ENCODE results near the gene CD48. TPM values are rescaled to one million over a fixed set of nuclear protein-coding genes. Genes with fewer than 3 reads are reported as not detected.
A peak's percentile ranks its signal among the peaks of the same experiment; 100 is the strongest.

CD48 gene
- polyA plus RNA-seq, 1 donor from 2014 or later: 129 TPM

DNA sequence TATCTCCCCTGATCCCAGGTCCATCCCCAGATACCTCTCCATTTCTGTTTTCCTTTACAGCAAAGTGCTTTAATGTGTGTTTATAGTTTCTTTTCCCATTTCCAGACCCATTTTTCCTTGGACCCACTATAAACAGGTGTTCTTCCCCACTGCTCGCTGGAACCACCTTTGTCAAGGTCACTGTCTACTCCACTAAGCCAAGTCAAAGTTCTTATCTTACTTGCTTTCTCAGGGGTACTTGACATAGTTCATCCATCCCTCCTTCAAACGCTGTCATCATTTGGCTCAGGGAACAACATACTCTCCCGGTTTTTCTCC, 73.1 kb downstream of the CD48 start:
- Mint-ChIP-seq H3K27ac (peak overlapping the region; percentile 51 to 93 (median 62)), H3K27me3 (no peaks in the 10 kb centered on the region), H3K36me3 (peaks cover 8% of the 10 kb centered on the region), H3K4me1 (peaks cover 51 to 66% (median 62%) of the 10 kb centered on the region in 3 donors), H3K4me3 (peak overlapping the region; percentile 62 to 84 (median 72)), H3K9me3 (no peaks in the 10 kb centered on the region)

DNA sequence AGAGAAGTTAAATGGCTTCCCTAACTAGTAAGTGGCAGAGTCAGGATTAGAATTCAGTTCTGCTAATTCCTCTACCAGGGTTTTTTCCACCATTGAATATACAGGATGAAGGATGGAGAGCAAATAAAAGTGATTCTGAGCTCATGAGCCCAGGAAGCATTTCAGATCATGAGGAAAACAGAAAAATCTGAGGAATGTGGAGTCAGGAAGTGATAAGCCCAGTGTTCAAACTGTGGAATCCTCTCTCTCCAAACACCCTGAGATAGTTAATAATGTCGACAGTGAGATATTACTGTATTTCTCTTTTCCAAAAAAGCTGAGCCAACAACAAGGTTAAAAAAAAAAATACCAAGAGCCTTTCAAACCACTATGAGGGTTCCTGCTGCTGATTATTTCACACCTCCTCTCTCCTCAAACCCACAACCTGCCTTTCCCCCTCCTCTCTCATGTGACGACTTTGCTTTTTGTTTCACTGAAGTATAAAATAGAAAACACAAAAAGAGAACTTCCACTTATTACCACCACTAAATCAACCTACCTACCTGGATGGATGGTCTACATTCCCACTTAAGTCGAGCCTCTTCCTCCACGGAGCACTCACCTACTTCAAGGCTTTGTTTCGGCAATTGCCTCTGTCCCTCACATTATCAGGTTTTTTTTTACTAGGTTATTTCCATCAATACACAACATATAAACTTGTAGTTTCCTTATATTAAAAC, 73.6 kb downstream of the CD48 start:
- peaks cover 49 to 63% (median 58%) of the 10 kb centered on the region in 3 donors for H3K4me1 Mint-ChIP-seq
- H3K36me3 Mint-ChIP-seq: peaks cover 8% of the 10 kb centered on the region
- H3K27me3 Mint-ChIP-seq: no peaks in the 10 kb centered on the region

DNA sequence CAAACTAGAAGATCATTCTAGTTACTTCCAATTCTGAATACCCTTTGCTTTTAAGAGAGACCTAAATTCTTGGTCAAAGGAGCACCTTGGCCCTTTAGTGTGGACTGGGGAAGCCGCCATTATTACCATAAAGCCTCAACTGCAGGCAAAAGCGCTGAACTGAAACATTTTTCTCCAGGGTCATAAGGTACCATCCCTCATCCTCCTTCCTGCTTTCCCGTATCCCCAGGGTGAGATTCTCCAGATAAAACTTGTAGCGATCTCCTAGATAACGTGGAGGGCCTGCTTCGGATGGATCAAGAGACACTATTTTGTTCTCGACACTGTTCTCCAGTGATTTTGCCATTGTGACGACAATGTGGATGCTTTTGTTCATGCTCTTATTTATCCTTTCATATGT, 74.6 kb downstream of the CD48 start:
- H3K27me3 Mint-ChIP-seq: no peaks in the 10 kb centered on the region
- H3K4me3 Mint-ChIP-seq: peak overlapping the region in 1 of 4 donors; percentile 30
- no peaks in the 10 kb centered on the region for H3K9me3 Mint-ChIP-seq
- H3K27ac Mint-ChIP-seq: no peak overlapping the region
- peaks cover 6% of the 10 kb centered on the region for H3K36me3 Mint-ChIP-seq
- peaks cover 44 to 58% (median 54%) of the 10 kb centered on the region in 3 donors for H3K4me1 Mint-ChIP-seq

More for the DNA sequence above, 73.6 kb downstream of the CD48 start:
- no peaks in the 10 kb centered on the region for H3K9me3 Mint-ChIP-seq
- peak overlapping the region; percentile 51 to 93 (median 62) for H3K27ac Mint-ChIP-seq
- peak overlapping the region; percentile 62 to 84 (median 72) for H3K4me3 Mint-ChIP-seq

DNA sequence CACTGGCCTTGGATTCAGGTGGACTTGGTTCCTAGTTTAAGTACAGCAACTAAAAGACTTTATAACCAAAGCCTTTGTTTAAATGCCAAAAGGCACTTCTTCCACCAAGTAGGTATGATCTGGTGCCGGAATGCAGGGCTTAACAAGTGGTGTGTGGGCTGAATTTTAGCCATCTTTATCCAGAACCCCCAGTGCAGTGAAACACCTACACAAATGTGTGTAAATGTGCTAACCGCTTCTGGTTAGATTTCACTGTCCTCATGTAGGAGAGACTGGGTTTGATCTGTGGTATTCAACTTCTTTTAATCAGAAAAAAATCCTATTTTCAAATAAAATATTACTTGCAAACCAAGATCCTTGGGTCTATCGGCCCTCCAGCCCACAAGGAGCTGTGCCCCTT, 75.1 kb downstream of the CD48 start:
- no peaks in the 10 kb centered on the region for H3K27me3 Mint-ChIP-seq
- no peak overlapping the region for H3K27ac Mint-ChIP-seq
- H3K4me3 Mint-ChIP-seq: no peak overlapping the region
- peaks cover 40 to 55% (median 48%) of the 10 kb centered on the region in 3 donors for H3K4me1 Mint-ChIP-seq
- no peaks in the 10 kb centered on the region for H3K9me3 Mint-ChIP-seq
- peaks cover 6% of the 10 kb centered on the region for H3K36me3 Mint-ChIP-seq

DNA sequence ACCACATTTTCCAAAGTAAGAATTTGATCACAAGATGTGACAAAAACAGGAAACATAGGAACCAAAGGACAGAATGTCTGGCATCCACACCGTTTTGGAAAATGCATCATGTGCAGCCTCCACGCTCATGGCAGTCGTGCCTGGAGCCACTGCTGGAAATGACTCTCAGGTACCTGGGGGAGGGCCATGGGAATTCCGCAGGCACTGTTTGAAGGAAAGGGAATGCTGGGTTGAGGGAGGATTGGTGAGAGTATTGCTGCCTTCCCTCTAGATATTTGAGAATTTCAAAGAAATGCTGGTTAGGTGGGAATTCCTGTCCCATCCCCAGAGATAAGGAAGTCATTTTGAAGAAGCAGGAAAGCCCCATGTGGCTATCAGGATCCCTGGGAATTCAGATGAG, 75.5 kb downstream of the CD48 start:
- Mint-ChIP-seq H3K9me3 (no peaks in the 10 kb centered on the region), H3K36me3 (peaks cover 6% of the 10 kb centered on the region), H3K27ac (no peak overlapping the region), H3K4me1 (peaks cover 37 to 53% (median 49%) of the 10 kb centered on the region in 3 donors), H3K27me3 (no peaks in the 10 kb centered on the region), H3K4me3 (peak overlapping the region in 1 of 4 donors; percentile 61)

DNA sequence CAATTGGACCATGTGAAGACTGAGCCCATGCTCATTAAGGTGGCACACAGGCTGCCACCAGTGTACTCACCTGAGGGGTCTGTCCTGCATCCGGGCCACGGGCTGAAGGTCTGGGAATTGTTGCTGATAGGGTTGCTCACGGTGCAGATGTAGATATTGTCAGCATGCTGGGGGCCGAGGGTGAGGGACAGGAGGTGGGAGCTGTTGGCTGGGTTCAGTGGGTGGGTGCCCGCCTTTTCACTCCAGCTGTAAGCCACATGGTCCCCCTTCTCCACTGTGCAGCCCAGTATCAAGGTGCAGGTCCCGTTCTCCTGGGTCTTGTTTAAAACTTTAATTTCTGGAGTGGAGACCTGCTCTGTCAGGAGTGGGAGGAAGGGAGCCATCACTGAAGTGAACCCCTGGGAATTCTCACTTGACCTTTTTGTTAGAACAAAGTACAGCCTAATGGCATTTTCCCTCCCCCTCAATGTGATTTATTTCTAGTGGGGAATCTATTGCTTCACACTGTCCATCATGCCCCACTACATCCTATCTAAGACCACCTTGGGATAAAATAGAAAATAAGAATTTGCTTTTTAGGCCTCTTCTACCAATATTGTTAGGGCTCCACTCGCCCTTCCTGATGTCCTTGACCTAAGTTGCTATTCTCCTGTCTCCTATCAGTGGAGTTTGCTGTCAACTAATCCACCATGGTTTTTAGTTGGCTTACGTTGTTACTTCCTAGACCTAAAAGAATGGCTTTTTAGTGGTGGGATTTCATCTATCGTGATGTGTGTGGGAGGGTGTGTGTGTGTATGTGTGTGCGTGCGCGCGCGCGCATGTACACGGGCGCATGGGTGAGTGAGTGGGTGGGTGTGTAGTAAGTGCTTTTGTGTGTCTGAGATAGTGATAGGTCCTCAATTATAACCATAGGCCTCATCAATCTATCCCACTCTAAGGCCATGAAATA, 76.8 kb downstream of the CD48 start:
- peaks cover 6% of the 10 kb centered on the region for H3K36me3 Mint-ChIP-seq
- no peak overlapping the region for H3K4me3 Mint-ChIP-seq

DNA sequence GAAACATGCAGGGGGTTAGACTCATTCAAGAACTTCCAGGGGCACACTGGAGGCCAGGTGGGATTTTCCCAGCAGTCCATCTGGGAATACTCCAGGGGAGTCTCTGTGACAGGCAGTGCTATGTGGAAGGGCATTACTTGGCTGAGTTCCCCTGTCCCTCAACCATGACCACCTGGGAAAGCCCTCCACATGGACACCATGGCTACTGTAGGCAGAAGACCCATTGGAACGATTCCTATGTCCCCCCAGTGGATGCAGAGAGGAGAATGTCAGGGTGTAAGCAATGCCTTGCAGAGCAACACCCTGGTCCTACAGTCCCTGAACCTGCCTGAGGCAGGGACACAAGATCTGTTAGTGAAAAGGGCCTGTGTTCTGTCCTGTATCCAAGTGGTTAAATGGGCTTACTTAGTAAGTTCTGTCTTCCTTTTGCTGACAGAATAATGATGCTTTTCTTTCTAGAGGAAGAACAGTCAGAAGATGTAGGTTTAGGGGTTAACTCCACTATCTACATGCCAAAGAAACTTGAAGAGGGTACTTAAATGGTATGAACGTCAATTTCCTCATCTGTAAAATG, 78.2 kb downstream of the CD48 start:
- Mint-ChIP-seq H3K36me3 (peaks cover 6% of the 10 kb centered on the region), H3K4me1 (peaks cover 33 to 46% (median 45%) of the 10 kb centered on the region in 3 donors)

More for the DNA sequence above, 76.8 kb downstream of the CD48 start:
- Mint-ChIP-seq H3K9me3 (no peaks in the 10 kb centered on the region), H3K27me3 (no peaks in the 10 kb centered on the region), H3K4me1 (peaks cover 38 to 56% (median 51%) of the 10 kb centered on the region in 3 donors), H3K27ac (no peak overlapping the region)

DNA sequence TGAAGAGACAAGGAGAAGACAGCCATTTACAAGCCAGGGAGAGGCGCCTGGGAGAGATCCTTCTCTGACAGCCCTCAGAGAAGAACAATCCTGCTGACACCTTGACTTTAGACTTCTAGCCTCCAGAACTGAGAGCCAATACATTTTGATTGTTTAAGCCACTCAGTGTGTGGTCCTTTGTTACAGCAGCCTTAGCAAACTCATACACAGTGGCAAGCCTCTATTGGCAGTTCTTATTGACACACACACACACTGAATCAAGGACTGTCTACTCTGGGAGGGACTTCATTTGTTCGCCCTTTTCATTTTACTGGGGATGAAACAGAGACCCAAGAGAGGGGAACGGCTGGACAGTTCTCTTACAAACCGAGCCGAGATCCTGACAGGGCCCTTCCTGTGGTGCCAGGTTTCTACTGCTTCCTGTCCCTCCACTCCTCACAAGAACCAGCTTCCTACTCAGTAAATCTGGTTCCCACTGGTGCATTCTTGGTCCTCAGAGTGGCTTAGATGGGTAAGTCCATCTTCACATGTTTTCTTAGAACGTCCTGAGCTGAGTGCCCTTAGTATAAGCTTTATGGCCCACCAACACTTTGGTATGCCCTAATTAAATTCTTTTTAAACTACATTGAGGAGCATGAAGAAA, 79.5 kb downstream of the CD48 start:
- H3K4me3 Mint-ChIP-seq: no peak overlapping the region
- peaks cover 35 to 43% (median 37%) of the 10 kb centered on the region in 3 donors for H3K4me1 Mint-ChIP-seq
- no peak overlapping the region for H3K27ac Mint-ChIP-seq
- H3K9me3 Mint-ChIP-seq: peaks cover 0 to 1% (median 1%) of the 10 kb centered on the region in 3 donors
- H3K27me3 Mint-ChIP-seq: no peaks in the 10 kb centered on the region
- peaks cover 9% of the 10 kb centered on the region for H3K36me3 Mint-ChIP-seq

More for the DNA sequence above, 78.2 kb downstream of the CD48 start:
- Mint-ChIP-seq H3K27ac (peak overlapping the region in 2 of 3 donors; percentile 12 to 23), H3K9me3 (no peaks in the 10 kb centered on the region), H3K4me3 (no peak overlapping the region), H3K27me3 (no peaks in the 10 kb centered on the region)

DNA sequence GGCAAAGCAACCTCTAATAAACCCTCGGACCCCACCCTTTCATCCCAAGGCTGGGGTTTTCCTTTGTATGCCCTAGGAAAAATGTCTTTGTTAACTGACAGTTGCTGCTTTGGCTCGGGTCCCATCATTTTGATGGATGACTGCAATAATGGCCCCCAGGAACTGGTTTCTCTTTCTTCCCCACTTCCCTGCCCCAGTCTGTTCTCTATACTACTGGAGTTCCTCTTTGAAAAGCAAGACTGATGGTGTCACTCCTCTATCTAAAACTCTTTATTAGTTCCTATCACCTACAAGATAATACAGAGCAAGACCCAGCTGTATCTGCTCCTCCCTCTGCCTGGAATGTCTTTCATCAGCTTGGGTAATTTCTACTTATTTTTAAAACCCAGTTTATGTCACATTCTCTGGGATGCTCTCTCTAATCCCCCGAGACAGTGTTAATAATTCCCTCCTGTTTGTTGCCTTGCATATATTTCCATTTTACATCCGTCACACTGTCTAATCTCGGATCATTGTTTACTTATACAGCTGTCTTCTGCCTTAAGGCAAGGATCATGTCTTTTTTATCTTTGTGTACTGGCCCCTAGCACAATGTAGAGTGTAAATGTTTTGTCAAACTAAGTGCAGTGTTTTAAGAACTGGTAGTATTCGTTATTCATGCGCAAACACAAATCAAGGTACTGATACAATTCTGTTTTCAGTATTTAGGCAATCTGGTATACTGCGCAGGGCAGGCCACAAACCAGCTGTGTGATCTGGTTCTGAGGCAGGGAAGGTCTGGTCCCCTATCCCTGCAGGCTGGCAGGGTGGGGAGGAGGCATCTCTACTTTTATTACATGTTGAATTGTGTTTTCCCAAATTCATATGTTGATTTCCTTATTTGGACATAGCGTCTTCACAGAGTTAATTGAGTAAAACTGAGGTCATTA, 80.8 kb downstream of the CD48 start:
- H3K4me1 Mint-ChIP-seq: peaks cover 41 to 52% (median 46%) of the 10 kb centered on the region in 3 donors
- peaks cover 3% of the 10 kb centered on the region for H3K27me3 Mint-ChIP-seq
- peaks cover 0 to 1% (median 1%) of the 10 kb centered on the region in 3 donors for H3K9me3 Mint-ChIP-seq
- H3K4me3 Mint-ChIP-seq: peak overlapping the region in 3 of 4 donors; percentile 1 to 56 (median 5)
- peaks cover 9% of the 10 kb centered on the region for H3K36me3 Mint-ChIP-seq
- H3K27ac Mint-ChIP-seq: peak overlapping the region in 2 of 3 donors; percentile 17 to 55

DNA sequence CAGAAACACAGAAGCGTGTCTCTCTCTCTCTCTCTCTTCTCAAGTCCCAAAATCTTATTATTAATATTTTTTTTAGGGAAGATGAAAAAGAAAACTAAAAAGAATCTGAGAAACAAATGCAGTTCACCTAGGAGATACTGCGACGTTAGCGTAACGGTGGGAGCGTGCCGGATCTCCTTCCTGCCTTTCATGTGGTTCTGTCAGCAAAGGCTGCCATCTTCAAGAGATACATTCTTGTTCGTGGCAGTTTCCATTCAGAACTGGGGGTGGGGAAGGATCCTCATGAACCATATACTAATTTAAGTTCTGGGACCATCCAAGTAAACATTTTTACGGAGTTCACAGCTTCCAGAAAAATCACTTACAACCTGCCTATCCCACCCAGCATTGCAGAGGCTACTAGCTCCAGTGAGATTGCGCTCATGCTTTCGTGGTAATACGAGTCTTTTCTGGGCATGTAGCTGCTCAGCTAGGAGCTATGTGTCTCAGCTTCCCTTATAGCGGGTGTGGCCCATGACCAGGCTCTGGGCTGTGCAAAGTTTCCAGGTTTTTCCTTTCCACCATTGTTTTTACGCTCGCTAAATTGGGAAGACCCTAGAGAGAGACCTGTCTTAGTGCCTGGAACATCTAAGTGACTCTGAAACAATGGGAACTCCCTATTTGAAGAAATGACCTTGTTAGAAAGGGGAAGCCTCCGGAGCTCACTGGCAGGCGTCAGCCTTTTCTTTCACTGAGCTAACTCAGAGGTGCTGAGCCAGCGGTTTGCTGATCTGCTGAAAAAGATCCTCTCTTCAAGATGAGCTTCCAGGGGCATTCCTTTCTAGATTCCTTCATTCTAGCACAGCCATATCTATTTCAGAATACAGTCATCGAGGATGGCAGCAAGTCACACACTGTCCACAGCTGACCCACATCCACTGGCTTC, 82.1 kb downstream of the CD48 start:
- peaks cover 9% of the 10 kb centered on the region for H3K36me3 Mint-ChIP-seq
- peaks cover 50 to 64% (median 56%) of the 10 kb centered on the region in 3 donors for H3K4me1 Mint-ChIP-seq
- H3K9me3 Mint-ChIP-seq: peaks cover 0 to 1% (median 1%) of the 10 kb centered on the region in 3 donors
- peak overlapping the region; percentile 17 to 87 (median 55) for H3K27ac Mint-ChIP-seq
- H3K4me3 Mint-ChIP-seq: peak overlapping the region in 2 of 4 donors; percentile 42 to 63
- H3K27me3 Mint-ChIP-seq: peaks cover 3% of the 10 kb centered on the region

DNA sequence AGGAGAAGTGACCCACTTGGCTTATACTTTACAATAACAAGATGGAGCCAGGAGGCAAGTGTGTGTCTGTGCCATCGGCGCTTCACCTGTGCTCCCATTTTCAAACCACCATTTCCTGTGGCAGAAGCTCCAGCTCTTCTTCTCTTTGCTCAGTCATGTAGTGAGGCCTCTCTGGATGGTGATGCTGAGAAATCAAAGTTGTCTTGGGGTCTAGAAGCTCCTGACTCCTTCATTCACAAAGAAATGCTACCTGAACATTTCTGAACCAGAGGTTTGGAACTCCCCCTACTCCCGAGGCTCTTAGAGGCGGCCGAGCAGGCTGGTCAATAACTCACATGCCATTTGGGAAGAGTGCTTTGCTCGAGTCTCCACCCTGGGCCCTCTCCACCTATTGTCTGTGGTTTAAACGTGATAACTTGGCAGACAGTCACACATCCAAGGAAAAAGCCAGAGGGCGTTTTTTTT, 82.8 kb downstream of the CD48 start:
- H3K4me3 Mint-ChIP-seq: peak overlapping the region in 2 of 4 donors; percentile 20 to 71

More for the DNA sequence above, 82.8 kb downstream of the CD48 start:
- Mint-ChIP-seq H3K27me3 (peaks cover 3% of the 10 kb centered on the region), H3K9me3 (peaks cover 0 to 1% (median 1%) of the 10 kb centered on the region in 3 donors), H3K4me1 (peaks cover 52 to 67% (median 61%) of the 10 kb centered on the region in 3 donors), H3K27ac (peak overlapping the region in 2 of 3 donors; percentile 11 to 87), H3K36me3 (peaks cover 4% of the 10 kb centered on the region)

Measured in IgD-negative memory B cell (primary cell).